ENCODE data around the gene SLC9B2. TPM values are rescaled to one million over a fixed set of nuclear protein-coding genes. Genes with fewer than 3 reads are reported as not detected.
"Not testable (repeated sequence)": the region's sequence is repeated elsewhere in the genome, so short reads cannot be mapped to it uniquely, and the experiment has no call there.

Gene SLC9B2
- total RNA-seq, 1 donor from 2014 or later, result 13.0 TPM

GRCh38 chr4:103019308-103020124 lies 57.0 kb downstream of the SLC9B2 start, which contains the start of gene SLC9B1:
SLC9B1 (minus strand) TSS chr4:103019705; CDS start chr4:102991711, 27,994 bp downstream.
- DNase-seq (ENCODE audit: low spot score), result peak; percentile 96

GRCh38 chr4:103018391-103019307 lies 57.9 kb downstream of the SLC9B2 start:
- DNase-seq (ENCODE audit: low spot score), result no peak

DNA sequence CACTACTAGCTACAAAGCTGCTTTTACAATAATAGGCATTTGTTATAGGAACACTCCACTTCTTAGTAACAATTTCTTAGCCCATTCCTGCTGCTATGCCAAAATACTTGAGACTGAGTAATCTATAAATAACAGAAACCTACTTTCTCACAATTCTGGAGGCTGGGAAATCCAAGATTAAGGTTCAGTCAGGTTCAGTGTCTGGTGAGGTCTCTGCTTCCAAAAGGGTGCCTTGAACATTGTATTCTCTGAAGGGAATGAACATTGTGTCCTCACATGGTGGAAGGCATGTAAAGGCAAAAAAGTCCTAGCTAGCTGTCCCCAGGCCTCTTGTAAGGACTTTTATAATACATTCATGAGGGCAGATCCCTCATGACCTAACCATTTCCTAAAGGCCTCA lies 64.0 kb downstream of the SLC9B2 start:
- DNase-seq (ENCODE audit: low spot score), result no peak

- no peak for DNase-seq (ENCODE audit: low spot score)
Measured at GRCh38 chr4:103012060-103012459, 64.5 kb downstream of the SLC9B2 start.

DNA sequence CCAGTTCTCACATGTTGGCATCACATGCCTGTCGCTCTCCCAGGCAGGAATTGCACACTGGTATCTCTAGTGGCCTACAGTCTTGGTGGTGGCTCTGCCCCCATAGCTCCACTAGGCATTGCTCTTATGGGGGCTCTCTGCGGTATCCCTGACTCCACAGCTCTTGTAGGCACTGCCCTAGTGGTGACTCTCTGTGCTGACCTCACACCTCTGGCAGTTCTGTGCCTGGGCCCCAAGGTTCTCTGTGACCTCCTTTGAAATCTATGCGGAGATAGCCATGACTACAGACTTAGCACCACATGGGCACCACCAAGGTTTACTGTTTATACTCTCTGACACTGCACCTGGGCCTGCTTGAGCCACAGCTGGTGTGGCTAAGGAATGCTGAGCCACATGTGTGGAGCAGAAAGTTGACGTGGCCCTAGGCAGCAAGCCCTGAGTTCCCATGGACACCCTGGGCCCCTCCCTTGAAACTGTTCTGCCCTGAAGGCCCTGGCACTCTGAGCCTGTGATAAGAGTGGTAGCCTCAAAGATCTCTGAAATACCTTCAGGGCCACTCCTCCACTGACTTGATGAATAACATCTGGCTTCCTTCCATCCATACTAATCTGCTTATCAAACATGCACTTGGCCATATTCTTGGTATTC lies 65.1 kb downstream of the SLC9B2 start:
- DNase-seq (ENCODE audit: low spot score), result peak; percentile 46

DNA sequence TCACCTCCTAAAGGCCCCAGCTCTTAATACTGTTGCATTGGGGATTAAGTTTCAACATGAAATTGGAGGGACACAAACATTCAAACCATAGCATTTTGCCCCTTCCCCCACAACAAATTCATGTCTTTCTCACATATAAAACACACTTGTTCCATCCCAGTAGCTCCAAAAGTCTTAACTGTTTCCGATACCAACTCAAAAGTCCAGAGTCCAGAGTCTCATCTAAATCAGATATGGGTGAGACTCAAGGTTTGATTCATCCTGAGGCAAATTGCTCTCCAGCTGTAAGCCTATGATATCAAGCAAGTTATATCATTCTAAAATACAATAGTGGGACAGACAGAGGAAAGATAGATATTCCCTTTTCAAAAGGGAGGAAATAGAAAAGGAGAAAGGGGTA lies 65.8 kb downstream of the SLC9B2 start:
- DNase-seq (ENCODE audit: low spot score), result no peak

DNA sequence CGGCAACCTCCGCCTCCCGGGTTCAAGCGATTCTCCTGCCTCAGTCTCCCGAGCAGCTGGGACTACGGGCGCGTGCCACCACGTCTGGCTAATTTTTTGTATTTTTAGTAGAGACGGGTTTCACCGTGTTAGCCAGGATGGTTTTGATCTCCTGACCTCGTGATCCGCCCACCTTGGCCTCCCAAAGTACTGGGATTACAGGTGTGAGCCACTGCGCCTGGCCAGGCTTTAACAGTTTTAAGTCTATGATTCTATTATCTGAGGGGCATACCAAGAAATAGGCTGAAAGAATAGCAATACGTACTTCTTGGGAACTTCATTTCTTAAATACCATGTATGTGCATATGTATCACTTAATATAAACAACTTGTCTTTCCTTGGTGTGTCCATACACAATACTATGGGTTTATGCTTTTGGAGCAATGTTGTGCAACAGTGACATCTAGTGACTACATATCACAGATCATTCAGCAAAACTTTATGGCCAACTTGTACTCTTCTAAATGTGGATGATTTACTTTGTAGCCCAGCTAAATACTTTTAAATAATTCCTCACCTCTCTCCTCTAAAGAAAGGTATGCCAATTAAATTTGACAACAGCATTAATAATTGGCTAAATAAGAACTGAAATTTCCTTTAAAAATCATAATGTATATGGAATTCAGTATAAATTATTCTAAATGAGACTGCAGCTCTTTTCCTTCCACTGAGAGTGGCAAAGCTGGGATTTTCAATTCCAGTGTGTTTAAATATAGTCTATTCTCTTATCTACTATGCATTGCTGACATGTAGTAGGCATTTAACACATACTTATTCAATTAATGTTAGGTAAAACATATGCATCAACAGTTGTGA lies 67.5 kb downstream of the SLC9B2 start:
- DNase-seq (ENCODE audit: low spot score), result no peak

- DNase-seq (ENCODE audit: low spot score), result no peak
Measured at GRCh38 chr4:103002551-103002950, 74.0 kb downstream of the SLC9B2 start.

GRCh38 chr4:102994803-102995202 lies 81.8 kb downstream of the SLC9B2 start:
- DNase-seq (ENCODE audit: low spot score), result no peak

DNA sequence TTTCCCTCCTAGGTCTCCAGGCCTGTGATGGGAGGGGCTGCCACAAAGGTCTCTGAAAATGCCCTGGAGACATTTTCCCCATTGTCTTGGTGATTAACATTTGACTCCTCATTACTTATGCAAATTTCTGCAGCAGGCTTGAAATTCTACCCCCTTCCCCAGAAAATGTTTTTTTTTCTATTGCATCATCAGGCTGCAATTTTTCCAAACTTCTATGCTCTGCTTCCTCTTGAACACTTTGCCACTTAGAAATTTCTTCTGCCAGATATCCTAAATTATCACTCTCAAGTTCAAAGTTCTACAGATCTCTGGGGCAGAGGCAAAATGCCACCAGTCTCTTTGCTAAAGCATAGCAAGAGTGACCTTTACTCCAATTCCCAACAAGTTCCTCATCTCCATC lies 82.6 kb downstream of the SLC9B2 start:
- DNase-seq (ENCODE audit: low spot score), result not testable (repeated sequence)

DNA sequence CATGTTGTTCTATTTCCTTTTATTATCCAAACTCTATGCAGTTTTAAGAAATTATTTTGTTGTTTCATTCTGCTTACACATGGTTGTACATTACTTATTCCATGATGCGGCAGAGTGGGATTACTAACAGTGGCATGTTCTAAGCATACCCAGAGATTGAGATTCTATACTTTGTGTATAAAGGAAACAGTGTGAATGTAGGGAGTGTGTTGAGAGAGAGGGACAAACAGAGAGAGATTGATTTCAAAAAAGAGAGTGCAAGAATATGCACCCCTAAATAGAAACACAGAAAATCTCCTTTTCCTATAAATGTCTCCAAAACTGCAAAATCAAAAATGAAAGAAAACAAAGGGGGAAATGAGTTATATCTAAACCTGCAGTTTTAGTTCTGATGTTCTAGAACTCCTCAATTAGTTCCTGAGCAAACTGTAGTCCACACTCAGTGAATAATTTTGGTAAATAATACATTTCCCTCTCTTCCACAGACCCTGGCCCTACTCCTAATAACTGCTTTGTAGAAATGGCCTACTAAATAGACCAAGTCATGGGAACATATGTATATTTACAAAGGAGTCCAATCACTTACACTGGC lies 88.0 kb downstream of the SLC9B2 start:
- DNase-seq (ENCODE audit: low spot score), result no peak

DNA sequence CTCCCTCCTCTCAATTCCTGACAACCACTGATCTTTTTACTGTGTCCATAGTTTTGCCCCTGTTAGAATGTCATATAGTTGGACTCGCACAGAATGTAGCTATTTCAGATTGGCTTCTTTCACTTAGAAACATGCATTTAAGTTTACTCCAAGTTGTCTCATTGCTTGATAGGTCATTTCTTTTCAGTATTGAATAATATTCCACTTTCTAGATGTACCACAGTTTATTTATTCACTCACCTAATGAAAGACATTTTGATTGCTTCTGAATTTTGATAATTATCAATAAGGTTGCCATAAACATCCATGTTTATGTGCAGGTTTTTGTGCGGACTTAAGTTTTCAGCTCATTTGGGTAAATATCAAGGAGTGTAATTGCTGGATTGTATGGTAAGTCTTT lies 95.6 kb downstream of the SLC9B2 start:
- no peak for DNase-seq (ENCODE audit: low spot score)

Other genes with a start within 250 kb of the SLC9B2 start
- 316 TPM for gene UBE2D3, start 249.2 kb downstream of the SLC9B2 start, total RNA-seq
- 18.2 TPM for gene CISD2, start 207.8 kb downstream of the SLC9B2 start, total RNA-seq
- gene SLC9B1, start 57.1 kb downstream of the SLC9B2 start, total RNA-seq, result 1.8 TPM
- 41.4 TPM for gene BDH2, start 23.1 kb upstream of the SLC9B2 start, total RNA-seq
- gene CENPE, start 121.6 kb upstream of the SLC9B2 start, total RNA-seq, result 1.3 TPM

Data from ureter (tissue), 1 donor.